Sigmoid colon (tissue), 4 donors: Measurements from ENCODE around the gene SKP2.

Experiments used
- CTCF ChIP-seq, 4 experiments: fragments of 450-650 bp in 3 of 4; fragments of 200-600 bp in 1 of 4; IDR thresholded peaks; one replicate each; pipeline ENCODE4 v1.5.1; 2016 to 2019; ENCODE audit warnings: antibody characterized with exemption in 4 of 4, mild to moderate bottlenecking in 3 of 4, moderate library complexity in 2 of 4
- EP300 ChIP-seq, 4 donors: sonication (generic); formaldehyde crosslinking; IDR thresholded peaks; one replicate each; pipeline ENCODE4 v1.6.1; 2017; ENCODE audit warnings: antibody characterized with exemption in 4 of 4
- POLR2A ChIP-seq, 2 donors: fragments of 450-650 bp; IDR thresholded peaks; one replicate each; pipeline ENCODE4 v1.6.1; 2016; ENCODE audit warnings: antibody characterized with exemption in 2 of 2, mild to moderate bottlenecking in 2 of 2, moderate library complexity in 2 of 2

DNA sequence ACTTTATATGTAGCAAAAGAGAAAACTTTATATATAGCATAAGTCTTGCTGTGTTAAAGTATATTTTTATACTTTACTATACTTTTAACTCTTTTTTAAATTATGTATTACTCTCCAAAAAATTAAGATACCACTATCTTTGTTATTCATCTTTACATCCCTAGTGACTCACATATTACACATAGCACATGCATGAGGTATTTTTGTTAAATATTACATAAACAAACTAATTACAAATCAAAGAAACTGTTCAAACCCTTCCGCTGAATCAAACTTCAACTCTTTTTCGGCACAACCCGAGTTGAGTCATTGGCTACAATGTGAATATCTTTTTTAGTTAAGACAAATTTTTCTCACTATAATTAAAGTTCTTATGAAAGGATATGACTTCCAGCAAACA is 57.8 kb downstream of the SKP2 start:
- no peak for TF ChIP-seq CTCF (IDR thresholded peaks at IDR 0.05)
- no peak for TF ChIP-seq POLR2A (IDR thresholded peaks at IDR 0.05)
- no peak for TF ChIP-seq EP300 (IDR thresholded peaks at IDR 0.05)
